OCI-LY1 (cell line): ENCODE data around the gene RRAS2.

Source experiments
- EZH2 ChIP-seq: fragments of 200-600 bp; sonication (generic), shearing (Covaris generic); IDR thresholded peaks from 2 replicates; pipeline ENCODE4 v1.8.0; 2017; ENCODE audit warnings: borderline replicate concordance, mixed run types, mild to moderate bottlenecking, antibody characterized with exemption, low read length, moderate library complexity, mixed read lengths
- TF ChIP-seq, protein P1 (sequence below): fragments of 200-600 bp; sonication (generic), shearing (Covaris generic); IDR thresholded peaks from 2 replicates; pipeline ENCODE4 v1.5.1; 2017; ENCODE audit warnings: mild to moderate bottlenecking, antibody characterized with exemption, low read length, moderate library complexity, mixed read lengths

DNA sequence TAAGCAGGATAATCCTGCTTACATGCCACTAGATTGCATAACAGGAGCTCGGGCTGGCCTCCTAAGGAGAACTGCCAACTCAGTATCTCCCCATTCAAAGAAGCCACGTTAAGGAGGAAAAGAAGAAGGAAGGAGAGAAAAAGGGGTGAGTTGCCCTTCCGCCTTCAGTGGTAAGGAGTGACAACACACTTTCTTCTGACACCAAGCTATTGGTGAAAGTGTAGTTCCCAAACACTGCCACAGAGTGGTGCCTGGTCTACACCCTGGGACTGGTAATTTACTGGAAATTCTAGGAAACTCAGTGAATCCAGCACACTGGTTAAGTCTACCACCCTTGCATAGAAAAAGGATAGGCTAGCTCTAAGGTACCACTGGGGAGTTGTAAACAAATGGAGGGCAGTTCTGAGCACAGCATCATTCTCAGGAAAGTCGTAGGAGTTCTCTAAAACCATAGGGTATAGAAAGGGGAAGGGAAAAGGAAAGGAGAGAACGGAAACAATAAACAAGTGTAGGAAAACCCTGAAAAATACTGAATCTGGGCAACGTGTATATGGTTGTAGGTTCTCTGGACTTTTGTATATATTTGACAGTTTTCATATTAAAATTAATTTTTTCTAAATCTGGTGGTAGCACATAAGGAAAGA, 58.2 kb downstream of the RRAS2 start:
- TF ChIP-seq, protein P1, sequence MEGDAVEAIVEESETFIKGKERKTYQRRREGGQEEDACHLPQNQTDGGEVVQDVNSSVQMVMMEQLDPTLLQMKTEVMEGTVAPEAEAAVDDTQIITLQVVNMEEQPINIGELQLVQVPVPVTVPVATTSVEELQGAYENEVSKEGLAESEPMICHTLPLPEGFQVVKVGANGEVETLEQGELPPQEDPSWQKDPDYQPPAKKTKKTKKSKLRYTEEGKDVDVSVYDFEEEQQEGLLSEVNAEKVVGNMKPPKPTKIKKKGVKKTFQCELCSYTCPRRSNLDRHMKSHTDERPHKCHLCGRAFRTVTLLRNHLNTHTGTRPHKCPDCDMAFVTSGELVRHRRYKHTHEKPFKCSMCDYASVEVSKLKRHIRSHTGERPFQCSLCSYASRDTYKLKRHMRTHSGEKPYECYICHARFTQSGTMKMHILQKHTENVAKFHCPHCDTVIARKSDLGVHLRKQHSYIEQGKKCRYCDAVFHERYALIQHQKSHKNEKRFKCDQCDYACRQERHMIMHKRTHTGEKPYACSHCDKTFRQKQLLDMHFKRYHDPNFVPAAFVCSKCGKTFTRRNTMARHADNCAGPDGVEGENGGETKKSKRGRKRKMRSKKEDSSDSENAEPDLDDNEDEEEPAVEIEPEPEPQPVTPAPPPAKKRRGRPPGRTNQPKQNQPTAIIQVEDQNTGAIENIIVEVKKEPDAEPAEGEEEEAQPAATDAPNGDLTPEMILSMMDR, result peak; percentile 70
- TF ChIP-seq EZH2, result no peak
